HG02973 (cell line): ENCODE data around the gene PLAGL2.

Experiments used
- ATAC-seq: cut with Tn5 transposase; IDR thresholded peaks from one replicate; pipeline ENCODE4 v1.9.1; 2021; ENCODE audit warnings: moderate library complexity; ENCODE audit not compliant: unreplicated experiment

PLAGL2 gene

DNA sequence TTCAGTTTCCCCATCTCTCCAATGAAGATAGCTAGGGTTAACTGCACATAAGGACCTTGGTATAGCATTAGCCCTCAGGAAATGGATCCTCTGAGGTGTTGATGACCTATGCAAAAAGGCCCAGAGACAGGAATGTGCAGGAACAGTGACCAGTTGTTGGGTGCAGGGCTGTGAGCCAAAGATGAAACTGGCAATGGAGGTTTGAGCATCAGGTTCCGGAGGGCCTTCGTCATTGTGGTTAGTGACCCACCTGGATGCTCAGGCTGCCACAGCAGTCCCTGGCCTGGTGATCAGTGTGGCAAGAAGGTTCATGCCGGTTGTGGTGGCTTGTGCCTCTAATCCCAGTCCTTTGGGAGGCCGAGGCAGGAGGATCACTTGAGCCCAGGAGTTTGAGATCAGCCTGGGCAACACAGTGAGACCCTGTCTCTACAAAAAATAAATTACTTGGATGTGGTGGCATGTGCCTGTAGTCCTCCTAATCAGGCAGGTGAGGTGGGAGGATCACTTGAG is 54.3 kb downstream of the PLAGL2 start:
- no peak for ATAC-seq

DNA sequence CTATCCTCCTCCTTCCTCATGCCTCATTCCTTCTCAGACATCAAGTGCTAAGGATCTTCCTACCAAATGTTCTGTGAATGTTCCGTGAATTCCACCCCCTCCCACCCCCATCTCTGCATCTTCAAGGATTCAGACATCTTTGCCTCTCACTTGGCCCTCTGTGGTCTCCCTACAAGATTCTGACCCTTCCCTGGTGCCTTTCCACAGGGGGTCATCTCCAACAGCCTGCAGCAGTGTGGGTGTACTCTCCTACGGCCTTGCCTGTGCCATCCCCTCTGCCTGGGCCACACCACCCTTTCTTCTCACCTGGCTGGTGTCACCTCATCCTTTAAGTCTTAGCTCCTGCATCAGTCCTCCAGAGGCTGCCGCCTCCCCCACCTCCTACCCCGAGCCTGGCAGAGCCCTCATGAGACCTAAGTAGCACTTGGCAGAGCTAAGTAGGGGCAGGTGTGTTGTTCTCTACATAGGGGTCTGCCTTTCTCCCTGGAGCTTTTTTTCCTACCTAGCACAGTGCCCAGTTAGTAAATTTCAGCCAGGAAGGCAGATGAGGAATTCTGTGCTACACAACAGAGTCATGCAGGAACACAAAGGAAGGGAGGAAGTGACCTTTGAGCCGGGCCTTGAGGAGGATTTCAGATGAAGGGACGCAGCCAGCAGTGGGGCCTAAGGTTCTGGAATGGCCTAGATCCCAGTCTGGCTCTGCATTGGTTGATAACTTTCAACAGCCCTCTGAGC is 55.0 kb downstream of the PLAGL2 start:
- ATAC-seq, result no peak

DNA sequence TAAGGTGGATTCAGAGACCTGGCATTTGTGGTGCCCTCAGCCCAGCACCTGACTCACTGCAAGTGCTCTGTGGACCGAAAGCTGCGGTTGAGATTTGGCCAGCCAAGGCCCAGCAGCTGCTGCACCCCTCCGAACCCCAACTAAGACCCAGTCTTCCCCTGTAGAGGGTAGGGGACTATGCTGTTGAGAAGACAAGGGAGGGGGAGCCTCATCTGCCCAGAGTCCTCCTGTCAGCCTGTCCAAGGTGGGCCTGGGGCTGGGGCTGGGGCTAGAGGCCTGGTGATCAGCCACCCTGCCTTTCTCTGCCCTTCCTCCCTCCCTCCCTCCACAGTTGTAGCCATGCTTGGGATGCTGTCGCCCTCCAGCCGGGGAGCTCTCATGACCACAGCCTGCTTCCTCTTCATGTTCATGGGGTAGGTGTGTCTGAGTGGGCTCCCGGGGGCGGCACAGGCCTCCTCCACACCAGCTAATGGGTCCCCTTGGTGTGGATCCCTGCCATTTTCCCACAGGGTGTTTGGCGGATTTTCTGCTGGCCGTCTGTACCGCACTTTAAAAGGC is 57.2 kb downstream of the PLAGL2 start:
- ATAC-seq, result no peak

DNA sequence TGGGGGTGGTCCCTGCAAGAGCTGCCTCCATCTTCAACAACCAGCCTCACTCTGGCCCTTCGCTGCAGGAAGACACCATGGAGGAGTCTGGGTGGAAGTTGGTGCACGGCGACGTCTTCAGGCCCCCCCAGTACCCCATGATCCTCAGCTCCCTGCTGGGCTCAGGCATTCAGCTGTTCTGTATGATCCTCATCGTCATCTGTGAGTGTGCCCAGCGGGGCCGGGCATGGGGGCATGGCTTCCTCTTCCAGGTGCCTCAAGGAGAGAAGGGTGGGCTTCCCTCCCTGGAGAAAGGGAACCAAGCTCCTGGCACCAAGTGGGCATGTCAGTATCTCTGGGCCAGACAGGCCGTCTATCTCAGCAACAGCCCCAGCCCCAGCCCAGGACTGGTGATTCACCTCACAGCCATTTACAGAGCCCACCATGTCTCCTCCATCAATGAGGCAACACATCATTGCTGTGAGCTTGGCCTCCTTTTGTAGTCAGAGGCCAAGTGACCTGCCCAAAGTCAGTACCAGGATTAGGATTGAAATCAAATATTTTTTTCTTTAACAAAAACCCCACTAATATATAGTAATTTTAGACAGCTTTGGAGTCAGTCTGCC is 57.9 kb downstream of the PLAGL2 start:
- no peak for ATAC-seq

DNA sequence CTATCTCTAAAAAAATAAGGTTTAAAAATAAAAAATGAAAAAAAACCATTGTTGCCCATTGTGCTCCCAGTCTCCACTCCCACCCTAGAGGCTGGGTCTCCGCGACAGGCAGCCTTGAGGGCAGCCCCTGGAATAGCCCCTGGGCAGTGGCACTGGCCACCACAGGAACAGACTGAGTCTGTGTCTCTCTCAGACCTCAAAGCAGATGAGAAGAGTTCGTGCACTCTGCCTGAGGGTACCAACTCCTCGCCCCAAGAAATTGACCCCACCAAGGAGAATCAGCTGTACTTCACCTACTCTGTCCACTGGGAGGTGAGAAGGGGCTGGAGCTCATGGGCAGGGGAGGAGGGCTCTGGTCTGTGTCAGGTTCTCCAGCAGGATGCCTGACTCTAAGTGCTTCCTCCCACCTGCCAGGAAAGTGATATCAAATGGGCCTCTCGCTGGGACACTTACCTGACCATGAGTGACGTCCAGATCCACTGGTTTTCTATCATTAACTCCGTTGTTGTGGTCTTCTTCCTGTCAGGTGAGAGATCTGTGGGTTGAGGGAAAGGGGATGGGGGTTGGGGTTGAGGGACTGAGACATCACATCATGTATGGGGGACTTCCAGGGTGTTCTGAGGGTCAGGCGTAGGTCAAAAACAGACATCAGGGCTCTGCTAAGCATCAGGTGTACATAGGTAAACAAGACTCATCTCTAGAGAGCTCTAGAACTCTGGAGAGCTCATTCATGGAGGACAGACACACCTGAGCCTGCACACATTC is 62.5 kb downstream of the PLAGL2 start:
- ATAC-seq, result no peak

DNA sequence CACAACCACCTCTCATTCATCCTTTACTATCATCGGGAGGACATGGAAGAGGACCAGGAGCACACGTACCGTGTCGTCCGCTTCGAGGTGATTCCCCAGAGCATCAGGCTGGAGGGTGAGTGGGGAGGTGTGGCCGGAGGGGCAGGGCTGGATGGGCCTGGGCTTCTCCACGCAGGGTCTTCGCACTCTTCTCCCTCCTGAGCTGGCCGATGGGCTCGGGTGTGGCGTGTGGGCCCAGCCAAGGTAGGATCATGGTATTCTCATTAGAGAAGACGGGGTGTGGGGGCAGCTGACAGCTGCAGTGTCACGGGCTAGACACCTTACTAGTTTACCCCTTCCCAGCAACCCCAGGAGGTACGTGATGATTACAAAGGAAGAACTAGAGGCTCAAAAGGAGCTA is 64.6 kb downstream of the PLAGL2 start:
- ATAC-seq, result no peak
